ENCODE data around the gene TERB1. TPM values are rescaled to one million over a fixed set of nuclear protein-coding genes. Genes with fewer than 3 reads are reported as not detected.
A peak's percentile ranks its signal among the peaks of the same experiment; 100 is the strongest.

The TERB1 gene
- total and polyA plus RNA-seq, 2 donors, result not detected

DNA sequence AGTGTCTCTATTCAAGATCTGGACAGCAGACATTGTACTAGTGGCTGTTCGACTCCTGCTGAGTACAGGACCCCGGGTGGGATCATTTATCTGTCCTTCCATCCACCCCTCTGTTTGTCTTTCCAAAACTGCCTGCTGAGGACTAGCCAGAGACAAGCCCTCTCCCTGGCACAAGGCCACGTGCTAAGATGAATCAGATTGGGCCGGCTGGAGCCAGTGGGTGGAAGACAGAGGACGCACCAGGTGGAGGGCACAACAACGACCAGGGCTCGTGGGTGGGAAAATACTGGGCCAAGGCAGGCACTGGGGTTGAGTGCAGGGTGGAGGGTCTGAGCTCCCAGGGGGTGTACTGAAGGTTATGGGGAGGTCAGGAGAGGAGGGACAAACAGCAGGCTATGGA, 41.4 kb upstream of the TERB1 start:
- 64% methylated on average over 7 of the region's 7 CpGs for WGBS

DNA sequence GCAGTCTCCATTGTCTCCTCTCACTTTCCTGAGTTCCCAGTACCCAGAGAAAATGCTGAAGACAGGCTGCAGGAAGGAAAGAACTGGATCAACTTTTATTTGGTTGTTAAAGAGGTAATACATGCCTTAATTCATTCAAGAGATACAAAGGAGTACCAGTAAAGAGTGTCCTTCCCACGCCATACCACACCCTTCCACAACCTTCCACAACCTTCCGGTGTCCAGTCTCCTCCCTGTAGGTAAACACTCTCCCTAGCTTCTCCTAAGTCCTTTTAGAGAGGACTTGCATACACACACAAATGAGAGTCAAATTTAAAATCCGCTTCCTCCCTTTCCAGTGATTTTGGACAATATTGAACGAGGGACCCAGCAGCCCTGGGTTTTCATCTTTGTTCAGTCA, 40.0 kb upstream of the TERB1 start:
- no peak overlapping the region for H3K4me3 ChIP-seq (ENCODE audit: low read depth, low read length)
- H3K36me3 ChIP-seq (ENCODE audit: insufficient read depth), result no peaks in the 10 kb centered on the region
- DNase-seq (ENCODE audit: extremely low spot score), result no peak
- no peak overlapping the region for H3K27ac ChIP-seq (ENCODE audit: low read depth)
- WGBS, result 86% methylated on average over 4 of the region's 4 CpGs
- peaks cover 2% of the 10 kb centered on the region for H3K4me1 ChIP-seq (ENCODE audit: insufficient read depth)

More for the DNA sequence above, 41.4 kb upstream of the TERB1 start:
- Histone ChIP-seq H3K4me3 (ENCODE audit: low read depth, low read length) (no peak overlapping the region), H3K27ac (ENCODE audit: low read depth) (no peak overlapping the region), H3K4me1 (ENCODE audit: insufficient read depth) (peaks cover 2% of the 10 kb centered on the region), H3K36me3 (ENCODE audit: insufficient read depth) (no peaks in the 10 kb centered on the region)
- DNase-seq (ENCODE audit: extremely low spot score), result no peak

DNA sequence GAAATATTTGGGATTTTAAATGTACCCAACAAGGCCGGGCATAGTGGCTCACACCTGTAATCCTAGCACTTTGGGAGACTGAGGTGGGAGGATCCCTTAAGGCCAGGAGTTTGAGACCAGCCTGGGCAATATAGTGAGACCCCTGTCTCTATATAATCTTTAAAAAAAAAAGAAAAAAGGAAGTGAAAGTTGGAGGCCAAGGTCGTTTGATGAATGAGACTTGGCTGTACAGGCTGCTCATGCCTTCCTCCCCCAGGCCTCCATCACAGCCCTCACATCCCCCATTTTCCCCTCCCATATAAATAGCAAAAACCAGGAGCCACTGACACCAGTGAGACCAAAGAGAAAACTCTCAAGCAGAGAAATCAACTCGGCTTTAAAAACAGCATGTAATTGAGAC, 39.5 kb upstream of the TERB1 start:
- Histone ChIP-seq H3K36me3 (ENCODE audit: insufficient read depth) (no peaks in the 10 kb centered on the region), H3K27ac (ENCODE audit: low read depth) (no peak overlapping the region), H3K4me3 (ENCODE audit: low read depth, low read length) (no peak overlapping the region), H3K4me1 (ENCODE audit: insufficient read depth) (peaks cover 2% of the 10 kb centered on the region)
- 58% methylated on average over 3 of the region's 3 CpGs for WGBS
- no peak for DNase-seq (ENCODE audit: extremely low spot score)

DNA sequence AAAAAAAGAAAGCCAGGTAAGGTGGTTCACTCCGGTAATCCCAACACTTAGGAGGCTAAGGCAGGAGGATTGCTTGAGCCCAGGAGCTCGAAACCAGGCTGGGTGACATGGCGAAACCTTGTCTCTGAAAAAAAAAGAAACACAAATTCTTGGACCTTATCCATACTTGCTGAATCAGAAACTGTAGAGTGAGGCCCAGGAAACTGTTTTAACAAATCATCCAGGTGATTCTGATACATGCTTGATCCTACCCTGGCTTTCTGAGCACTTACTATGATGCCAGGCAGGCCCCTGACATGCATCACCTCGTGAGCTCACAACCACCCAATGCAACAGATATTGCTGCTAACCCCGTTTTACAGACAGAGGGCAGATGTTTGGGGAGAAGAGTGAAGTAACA, 33.4 kb upstream of the TERB1 start:
- Histone ChIP-seq H3K4me3 (ENCODE audit: low read depth, low read length) (no peak overlapping the region), H3K36me3 (ENCODE audit: insufficient read depth) (no peaks in the 10 kb centered on the region), H3K27ac (ENCODE audit: low read depth) (no peak overlapping the region), H3K4me1 (ENCODE audit: insufficient read depth) (no peaks in the 10 kb centered on the region)
- DNase-seq (ENCODE audit: extremely low spot score), result no peak
- WGBS, result 85% methylated on average over 5 of the region's 5 CpGs

DNA sequence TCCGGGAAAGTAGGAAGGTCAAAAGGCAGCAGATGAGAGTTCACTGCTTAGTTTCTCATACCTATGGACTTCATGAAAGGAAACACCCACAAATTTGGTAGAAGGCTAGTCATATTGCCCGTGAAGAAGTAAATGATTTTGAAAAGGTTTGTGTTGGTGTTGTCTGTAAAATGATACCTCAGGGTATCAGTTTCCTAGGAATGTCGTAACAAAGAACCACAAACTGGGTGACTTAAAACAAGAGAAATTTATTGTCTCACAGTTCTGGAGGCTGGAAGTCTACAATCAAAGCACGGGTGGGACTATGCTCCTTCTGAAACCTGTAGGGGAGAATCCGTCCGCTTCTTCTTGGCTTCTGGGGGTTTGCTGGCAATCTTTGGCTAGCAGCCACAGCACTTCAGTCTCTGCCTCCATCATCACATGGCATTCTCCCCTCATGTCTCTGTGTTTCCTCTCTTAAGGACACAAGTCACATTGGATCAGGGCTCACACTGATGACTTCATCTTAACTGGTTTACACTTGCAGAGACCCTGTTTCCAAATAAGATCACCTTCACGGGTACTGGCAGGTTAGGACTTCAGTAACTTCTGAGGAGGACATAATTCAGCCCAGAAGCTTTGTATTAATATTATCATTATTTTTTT, 31.4 kb upstream of the TERB1 start:
- 71% methylated on average over 7 of the region's 7 CpGs for WGBS
- no peak overlapping the region for H3K4me3 ChIP-seq (ENCODE audit: low read depth, low read length)
- no peak overlapping the region for H3K27ac ChIP-seq (ENCODE audit: low read depth)
- H3K4me1 ChIP-seq (ENCODE audit: insufficient read depth), result no peaks in the 10 kb centered on the region
- DNase-seq (ENCODE audit: extremely low spot score), result no peak
- no peaks in the 10 kb centered on the region for H3K36me3 ChIP-seq (ENCODE audit: insufficient read depth)

DNA sequence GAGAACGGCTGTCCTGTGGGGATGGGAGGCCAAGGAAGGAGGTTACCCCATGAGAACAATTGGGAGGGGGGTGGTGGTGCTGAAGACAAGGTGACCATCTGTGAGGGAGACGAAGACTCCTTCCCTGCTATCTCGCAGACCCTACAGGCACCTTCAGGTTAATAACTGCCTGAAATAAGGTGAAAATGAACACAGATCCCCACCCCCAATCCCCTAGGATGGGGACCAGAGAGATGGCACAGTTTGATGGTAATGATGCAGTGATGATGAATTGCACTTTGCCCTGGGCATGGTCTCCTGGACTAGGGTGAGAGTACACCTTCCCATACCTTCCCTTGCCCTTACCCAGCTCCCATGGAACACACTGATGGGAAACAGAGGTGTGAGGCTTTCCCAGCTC, 30.8 kb upstream of the TERB1 start:
- WGBS, result 79% methylated on average over 3 of the region's 3 CpGs
- Histone ChIP-seq H3K4me1 (ENCODE audit: insufficient read depth) (no peaks in the 10 kb centered on the region), H3K4me3 (ENCODE audit: low read depth, low read length) (no peak overlapping the region), H3K36me3 (ENCODE audit: insufficient read depth) (no peaks in the 10 kb centered on the region), H3K27ac (ENCODE audit: low read depth) (no peak overlapping the region)
- no peak for DNase-seq (ENCODE audit: extremely low spot score)

DNA sequence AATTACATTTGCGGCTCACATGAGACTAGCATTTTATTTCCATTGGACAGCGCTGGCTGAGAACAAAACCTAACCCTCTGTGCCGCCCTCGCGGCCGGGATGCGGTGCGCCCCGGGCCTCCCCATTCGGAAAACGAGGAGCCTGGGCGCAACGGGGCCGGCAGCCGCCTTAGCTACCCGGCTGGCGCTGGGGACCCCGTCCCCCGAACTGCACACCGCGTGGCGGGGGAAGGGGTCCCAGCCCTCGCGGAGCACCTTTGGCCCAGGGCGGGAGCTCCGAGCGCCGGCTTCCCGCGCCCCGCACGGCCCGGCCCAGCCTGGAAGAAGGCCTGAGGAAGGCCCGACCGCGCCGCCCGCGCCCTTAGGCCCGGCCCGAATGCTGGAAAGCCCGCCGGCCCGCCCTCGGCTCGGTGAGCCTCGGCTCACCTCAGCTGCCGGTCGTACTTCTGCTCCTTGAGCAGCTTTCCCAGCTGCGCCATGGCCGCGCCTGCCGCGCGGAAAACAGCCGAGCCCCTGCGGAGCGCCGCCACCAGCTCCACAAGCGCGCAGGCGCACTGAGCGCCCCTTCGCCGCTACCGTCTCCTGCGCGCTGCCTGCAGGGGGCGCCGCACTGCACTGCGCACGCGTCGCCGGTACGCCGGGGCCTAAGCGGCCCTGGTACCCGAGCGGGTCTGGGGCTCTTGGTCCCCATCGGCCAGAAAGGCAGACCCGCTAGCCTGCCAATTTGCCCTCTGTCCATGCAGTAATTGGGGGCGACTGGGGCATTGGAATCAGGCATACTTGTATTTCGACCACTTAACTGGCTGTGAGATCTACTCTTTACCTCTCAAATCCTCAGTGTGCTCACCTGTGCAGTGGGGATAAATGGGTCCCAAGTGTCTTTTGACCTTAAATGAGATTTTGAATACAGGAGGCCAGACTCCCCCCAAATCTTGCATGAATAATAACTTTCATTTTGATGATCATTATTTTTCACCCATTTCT, 29.3 kb upstream of the TERB1 start, which contains the start of gene NAE1:
Gene NAE1, minus strand, starts transcription at position 555 of the 983 bp plus-strand sequence. Its CDS starts 77 bp downstream, at position 478.
- peak within 1 kb of the TSS; percentile 94 for H3K4me3 ChIP-seq (ENCODE audit: low read depth, low read length)
- H3K4me1 ChIP-seq (ENCODE audit: insufficient read depth), result no peaks in the 10 kb centered on the region
- peak within 1 kb of the TSS; percentile 87 for H3K27ac ChIP-seq (ENCODE audit: low read depth)
- DNase-seq (ENCODE audit: extremely low spot score), result peak; percentile 53
- under 1% methylated on average over 84 of the region's 84 CpGs for WGBS
- no peaks in the 10 kb centered on the region for H3K36me3 ChIP-seq (ENCODE audit: insufficient read depth)

DNA sequence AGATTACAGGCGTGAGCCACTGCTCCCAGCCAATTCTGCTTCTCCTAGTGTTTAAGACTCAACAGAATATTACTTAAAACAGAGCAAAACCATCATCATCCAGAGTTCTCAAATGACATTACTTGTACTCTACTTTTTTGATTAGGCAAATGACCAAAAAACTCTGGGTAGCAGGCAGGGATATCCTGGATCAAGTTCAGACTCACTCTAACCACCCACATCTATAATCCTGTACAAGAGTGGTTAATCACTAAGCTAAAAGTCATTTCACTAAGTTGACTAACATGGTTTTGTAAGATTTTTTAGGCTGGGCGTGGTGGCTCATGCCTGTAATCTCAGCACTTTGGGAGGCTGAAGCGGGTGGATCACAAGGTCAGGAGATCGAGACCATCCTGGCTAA, 22.6 kb upstream of the TERB1 start:
- Histone ChIP-seq H3K4me1 (ENCODE audit: insufficient read depth) (no peaks in the 10 kb centered on the region), H3K36me3 (ENCODE audit: insufficient read depth) (no peaks in the 10 kb centered on the region), H3K4me3 (ENCODE audit: low read depth, low read length) (no peak overlapping the region), H3K27ac (ENCODE audit: low read depth) (no peak overlapping the region)
- 96% methylated on average over 4 of the region's 4 CpGs for WGBS
- no peak for DNase-seq (ENCODE audit: extremely low spot score)

DNA sequence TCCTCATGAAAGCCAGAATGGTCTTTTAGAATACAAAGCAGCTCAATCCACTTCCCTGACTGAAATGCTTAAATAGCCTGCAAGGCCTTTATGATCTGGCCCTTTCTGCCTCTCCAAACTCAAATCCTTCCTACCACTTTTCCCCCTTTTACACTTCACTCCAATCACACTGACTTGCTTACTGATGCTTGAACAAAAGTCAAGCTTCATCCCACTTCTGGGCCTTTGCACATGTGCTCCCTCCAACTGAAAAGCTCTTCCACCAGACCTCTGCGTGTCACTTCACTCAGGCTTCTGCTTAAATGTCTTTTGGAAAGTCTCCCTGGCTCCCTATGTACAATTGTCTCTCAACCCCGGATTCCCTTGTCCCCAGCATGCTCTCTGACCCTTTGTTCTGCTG, 13.3 kb upstream of the TERB1 start:
- no peak overlapping the region for H3K27ac ChIP-seq (ENCODE audit: low read depth)
- no peak overlapping the region for H3K4me3 ChIP-seq (ENCODE audit: low read depth, low read length)
- DNase-seq (ENCODE audit: extremely low spot score), result no peak
- H3K4me1 ChIP-seq (ENCODE audit: insufficient read depth), result no peaks in the 10 kb centered on the region
- WGBS, result 91% methylated on average over 2 of the region's 2 CpGs
- peaks cover 6% of the 10 kb centered on the region for H3K36me3 ChIP-seq (ENCODE audit: insufficient read depth)

DNA sequence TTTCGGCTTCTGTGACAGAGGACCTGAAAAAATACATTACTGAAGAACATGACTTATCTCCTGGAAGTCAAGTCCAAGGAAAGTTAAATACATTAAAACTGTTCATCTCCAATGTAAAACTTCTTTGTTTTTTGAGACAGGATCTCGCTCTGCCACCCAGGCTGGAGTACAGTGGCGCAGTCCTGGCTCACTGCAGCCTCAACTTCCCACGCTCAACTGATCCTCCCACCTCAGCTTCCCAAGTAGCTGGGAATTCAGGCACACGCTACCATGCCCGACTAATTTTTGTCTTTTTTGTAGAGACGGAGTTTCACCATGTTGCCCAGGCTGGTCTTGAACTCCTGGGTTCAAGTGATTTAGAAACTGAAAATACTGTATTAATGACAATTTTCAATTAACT, 9.7 kb upstream of the TERB1 start:
- no peak overlapping the region for H3K27ac ChIP-seq (ENCODE audit: low read depth)
- no peak overlapping the region for H3K4me3 ChIP-seq (ENCODE audit: low read depth, low read length)
- no peaks in the 10 kb centered on the region for H3K4me1 ChIP-seq (ENCODE audit: insufficient read depth)
- WGBS, result 97% methylated on average over 7 of the region's 7 CpGs
- peaks cover 3% of the 10 kb centered on the region for H3K36me3 ChIP-seq (ENCODE audit: insufficient read depth)
- no peak for DNase-seq (ENCODE audit: extremely low spot score)

DNA sequence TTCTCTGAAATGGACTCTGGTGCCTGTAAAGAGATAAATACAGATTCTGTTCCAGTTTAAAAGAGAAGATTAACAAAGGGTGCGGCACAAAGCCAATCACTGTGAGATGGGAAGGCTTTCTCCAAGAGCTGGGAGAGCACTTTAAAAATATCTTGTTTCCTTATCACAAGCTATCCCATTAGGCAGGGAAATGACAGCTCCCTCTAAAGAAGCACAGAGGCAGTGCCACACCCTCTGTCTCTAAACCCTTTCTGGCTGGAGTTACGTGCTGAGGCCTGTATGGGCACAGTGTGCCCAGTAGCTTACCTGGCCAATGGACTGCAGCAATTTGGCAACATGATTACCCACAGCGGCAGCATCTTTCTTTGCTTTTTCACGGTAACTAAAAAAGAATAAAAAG, 9.0 kb upstream of the TERB1 start:
- H3K4me3 ChIP-seq (ENCODE audit: low read depth, low read length), result no peak overlapping the region
- H3K36me3 ChIP-seq (ENCODE audit: insufficient read depth), result peaks cover 3% of the 10 kb centered on the region
- no peak for DNase-seq (ENCODE audit: extremely low spot score)
- 90% methylated on average over 4 of the region's 4 CpGs for WGBS
- no peaks in the 10 kb centered on the region for H3K4me1 ChIP-seq (ENCODE audit: insufficient read depth)
- no peak overlapping the region for H3K27ac ChIP-seq (ENCODE audit: low read depth)

DNA sequence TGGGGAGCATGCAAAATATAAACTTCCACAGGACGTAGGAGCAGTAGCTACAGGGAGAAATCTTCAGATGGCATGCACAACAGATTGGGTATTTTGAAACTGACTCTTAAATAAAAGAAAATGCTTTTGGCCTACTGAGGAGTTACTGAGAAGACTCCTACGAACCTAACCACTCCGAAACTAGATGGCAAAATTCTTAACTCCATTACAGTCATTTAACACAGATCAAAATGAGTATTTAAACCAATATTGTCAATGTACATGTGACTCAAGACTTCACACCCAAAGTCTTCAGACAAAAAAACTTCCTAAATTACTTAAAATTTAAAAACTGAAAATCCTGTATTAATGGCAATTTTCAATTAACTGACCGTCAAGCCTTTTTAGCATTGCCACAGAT, 8.4 kb upstream of the TERB1 start:
- Histone ChIP-seq H3K4me1 (ENCODE audit: insufficient read depth) (no peaks in the 10 kb centered on the region), H3K4me3 (ENCODE audit: low read depth, low read length) (no peak overlapping the region), H3K27ac (ENCODE audit: low read depth) (no peak overlapping the region), H3K36me3 (ENCODE audit: insufficient read depth) (peaks cover 4% of the 10 kb centered on the region)
- no peak for DNase-seq (ENCODE audit: extremely low spot score)
- WGBS, result 88% methylated on average over 4 of the region's 4 CpGs

DNA sequence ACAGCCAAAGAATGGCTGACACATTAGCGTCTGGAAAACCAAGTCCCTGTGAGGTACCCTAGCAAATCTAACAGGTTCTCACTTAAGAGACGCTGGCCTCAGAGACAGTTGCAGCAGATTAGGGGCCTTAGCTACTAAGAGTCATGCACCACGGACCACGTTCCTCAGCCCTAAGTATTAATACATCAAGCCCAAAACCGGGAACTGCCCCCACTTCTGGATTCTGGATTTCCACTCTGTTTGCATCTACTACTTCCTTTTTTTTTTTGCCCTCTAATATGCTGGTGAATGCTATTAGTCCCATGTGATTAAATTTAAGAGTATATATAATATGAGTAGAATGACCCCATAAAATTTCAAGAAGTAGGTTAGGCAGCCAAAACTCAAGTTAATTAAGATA, 775 bp upstream of the TERB1 start:
- 87% methylated on average over 5 of the region's 5 CpGs for WGBS
- no peaks in the 10 kb centered on the region for H3K4me1 ChIP-seq (ENCODE audit: insufficient read depth)
- no peak overlapping the region for H3K4me3 ChIP-seq (ENCODE audit: low read depth, low read length)
- no peak overlapping the region for H3K27ac ChIP-seq (ENCODE audit: low read depth)
- no peak for DNase-seq (ENCODE audit: extremely low spot score)
- H3K36me3 ChIP-seq (ENCODE audit: insufficient read depth), result peaks cover 6% of the 10 kb centered on the region

DNA sequence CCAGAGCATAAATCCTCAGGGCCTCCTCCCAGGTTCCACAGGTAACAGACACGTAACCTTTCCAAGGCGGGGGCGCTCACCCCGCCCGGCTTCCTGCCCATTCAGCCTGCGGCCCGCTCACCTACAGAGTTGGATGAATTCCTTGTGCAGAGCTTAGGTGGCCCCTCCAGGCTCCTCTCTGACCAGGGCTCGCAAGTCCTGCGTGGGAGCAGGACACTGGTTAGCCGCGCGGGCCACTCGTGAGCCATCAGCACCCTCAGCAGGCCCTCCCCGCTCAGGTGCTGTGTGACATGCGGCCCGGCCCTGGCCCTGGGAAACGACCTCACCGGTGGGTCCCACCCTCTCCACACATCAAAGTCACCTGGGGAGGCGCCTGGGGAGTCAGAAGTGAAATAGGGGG, 528 bp downstream of the TERB1 start:
- Histone ChIP-seq H3K4me1 (ENCODE audit: insufficient read depth) (no peaks in the 10 kb centered on the region), H3K27ac (ENCODE audit: low read depth) (no peak overlapping the region), H3K36me3 (ENCODE audit: insufficient read depth) (peaks cover 6% of the 10 kb centered on the region), H3K4me3 (ENCODE audit: low read depth, low read length) (no peak overlapping the region)
- 92% methylated on average over 19 of the region's 19 CpGs for WGBS
- no peak for DNase-seq (ENCODE audit: extremely low spot score)
